Choroid plexus epithelial cell (primary cell): ENCODE data around the gene RTP2.

Experiments
- DNase-seq: peaks from one replicate; pipeline ENCODE4 v3.0.0-alpha.2; 2010; ENCODE audit warnings: low read depth
- H3K4me3 ChIP-seq: 2 replicates; pipeline ENCODE4 v1.5.1; 2011; ENCODE audit warnings: low read depth, mild to moderate bottlenecking, control low read depth, low read length, moderate library complexity
- TF ChIP-seq, protein P1 (sequence below): conservative IDR thresholded peaks from 2 replicates; pipeline ENCODE4 v1.5.1; 2011; ENCODE audit warnings: low read depth, mild to moderate bottlenecking, control low read depth, inconsistent platforms, low read length, moderate library complexity

Gene RTP2

DNA sequence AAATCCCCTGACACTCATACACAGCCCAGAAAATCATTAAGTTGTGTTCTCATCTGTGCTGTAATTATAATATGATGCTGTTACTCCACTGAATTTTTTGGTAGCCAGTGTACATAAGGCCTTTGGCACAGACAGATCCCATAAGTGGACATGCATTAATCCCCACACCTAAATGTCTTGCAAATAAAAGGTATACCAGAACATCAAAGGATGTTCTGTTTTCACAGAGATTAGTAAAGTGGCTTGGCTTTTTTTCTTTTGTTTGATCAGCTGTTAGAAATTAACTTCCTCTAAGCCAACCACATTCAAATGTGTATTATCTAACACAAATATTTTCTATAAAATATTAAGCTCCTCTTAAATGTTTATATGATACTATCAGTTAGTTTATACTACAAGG lies 34.8 kb downstream of the RTP2 start:
- TF ChIP-seq, protein P1, sequence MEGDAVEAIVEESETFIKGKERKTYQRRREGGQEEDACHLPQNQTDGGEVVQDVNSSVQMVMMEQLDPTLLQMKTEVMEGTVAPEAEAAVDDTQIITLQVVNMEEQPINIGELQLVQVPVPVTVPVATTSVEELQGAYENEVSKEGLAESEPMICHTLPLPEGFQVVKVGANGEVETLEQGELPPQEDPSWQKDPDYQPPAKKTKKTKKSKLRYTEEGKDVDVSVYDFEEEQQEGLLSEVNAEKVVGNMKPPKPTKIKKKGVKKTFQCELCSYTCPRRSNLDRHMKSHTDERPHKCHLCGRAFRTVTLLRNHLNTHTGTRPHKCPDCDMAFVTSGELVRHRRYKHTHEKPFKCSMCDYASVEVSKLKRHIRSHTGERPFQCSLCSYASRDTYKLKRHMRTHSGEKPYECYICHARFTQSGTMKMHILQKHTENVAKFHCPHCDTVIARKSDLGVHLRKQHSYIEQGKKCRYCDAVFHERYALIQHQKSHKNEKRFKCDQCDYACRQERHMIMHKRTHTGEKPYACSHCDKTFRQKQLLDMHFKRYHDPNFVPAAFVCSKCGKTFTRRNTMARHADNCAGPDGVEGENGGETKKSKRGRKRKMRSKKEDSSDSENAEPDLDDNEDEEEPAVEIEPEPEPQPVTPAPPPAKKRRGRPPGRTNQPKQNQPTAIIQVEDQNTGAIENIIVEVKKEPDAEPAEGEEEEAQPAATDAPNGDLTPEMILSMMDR: no peak
- DNase-seq: no peak
- no peak overlapping the region for H3K4me3 ChIP-seq

DNA sequence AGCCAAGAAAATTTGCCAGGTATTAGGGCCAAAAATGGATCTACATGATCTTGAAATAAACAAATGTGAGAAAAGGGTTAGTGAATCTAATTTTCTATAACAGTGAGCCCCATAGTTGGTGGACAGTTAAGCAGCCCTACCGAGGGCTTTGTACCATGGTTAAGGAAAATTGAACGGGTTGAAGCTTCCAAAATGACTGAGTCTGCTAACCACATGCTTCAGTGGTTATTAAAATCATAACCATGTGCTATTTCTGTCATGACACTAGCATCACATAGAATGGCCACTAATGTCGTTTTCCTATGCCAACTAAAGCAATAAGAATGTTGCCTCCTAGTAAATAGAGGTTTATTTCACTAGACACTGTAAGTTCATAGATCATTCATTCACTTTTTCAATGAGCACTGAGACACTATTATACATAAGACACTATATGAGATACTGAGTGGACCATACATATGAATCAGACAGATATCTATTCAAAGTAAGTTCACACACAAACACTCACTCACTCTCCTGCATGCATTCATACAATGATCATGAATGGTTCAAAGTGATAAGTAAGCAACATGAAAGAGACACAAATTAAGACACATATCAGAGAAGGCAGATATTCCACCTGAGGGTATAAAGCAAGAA lies 36.5 kb downstream of the RTP2 start:
- TF ChIP-seq, protein P1: no peak
- no peak for DNase-seq
- H3K4me3 ChIP-seq: no peak overlapping the region

DNA sequence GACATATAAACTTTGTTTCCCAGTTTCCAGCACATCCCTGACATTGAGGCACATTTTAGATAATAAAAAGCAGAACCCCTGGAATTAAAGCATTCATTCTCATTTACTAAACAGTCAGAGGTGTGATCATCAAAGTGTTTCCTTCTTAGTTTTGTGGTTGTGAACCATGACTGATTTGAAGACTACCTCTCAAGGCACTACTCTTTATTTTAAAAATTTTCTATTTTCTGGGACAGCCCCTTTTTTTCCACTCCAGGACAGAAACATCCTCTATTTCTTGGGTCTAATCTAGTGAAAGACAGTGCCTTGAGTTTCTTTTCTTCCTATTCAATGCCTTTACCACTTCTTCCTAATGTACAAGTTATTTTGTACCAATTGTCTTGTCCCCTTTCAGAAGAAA lies 37.3 kb downstream of the RTP2 start:
- DNase-seq: no peak
- H3K4me3 ChIP-seq: no peak overlapping the region
- TF ChIP-seq, protein P1: no peak

DNA sequence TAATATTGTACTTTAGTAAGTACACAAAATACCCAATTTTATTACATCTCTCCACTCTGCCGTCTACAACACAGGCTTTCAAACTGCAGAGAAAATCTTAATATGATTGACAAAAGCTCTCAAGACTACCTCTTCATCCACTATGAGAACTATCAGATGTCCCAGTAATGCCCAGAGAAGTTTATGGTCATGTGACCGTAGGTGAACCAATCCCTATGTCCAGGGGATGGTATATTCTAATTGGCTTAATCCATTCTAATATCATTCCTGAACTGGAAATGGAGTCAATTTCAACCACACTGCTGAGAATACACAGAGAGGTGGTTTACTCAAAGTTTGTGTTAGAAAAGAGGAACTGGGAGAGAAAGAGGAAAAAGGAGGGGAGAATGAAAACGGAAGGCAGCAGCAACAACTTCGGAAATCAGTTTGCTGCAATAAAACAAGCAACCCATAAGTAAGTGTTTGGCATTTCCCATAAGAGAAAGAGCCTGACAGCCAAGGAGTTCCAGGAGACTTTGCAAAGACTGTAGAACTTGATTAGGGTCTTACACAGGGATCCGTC lies 39.4 kb downstream of the RTP2 start:
- H3K4me3 ChIP-seq: no peak overlapping the region
- no peak for DNase-seq
- TF ChIP-seq, protein P1: no peak

DNA sequence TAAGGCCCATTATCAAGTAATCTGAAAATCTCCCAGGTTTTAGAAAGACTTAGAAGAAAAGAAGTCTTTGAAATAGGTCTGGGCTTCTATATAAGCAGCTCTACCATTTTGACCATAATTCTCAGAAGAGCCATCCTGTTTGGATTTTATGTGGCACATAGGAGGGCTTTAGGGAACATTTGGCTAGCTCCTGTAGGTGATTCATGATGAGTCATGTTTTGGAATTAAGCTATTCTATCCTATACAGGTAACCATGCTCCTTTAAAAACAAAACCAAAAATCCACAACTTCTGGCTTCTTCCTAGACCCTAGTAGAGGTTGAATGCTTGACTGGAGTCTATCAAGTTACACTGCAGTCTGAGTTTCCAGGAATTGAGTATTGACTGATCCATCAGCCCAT lies 41.1 kb downstream of the RTP2 start:
- TF ChIP-seq, protein P1: no peak
- no peak for DNase-seq
- no peak overlapping the region for H3K4me3 ChIP-seq

DNA sequence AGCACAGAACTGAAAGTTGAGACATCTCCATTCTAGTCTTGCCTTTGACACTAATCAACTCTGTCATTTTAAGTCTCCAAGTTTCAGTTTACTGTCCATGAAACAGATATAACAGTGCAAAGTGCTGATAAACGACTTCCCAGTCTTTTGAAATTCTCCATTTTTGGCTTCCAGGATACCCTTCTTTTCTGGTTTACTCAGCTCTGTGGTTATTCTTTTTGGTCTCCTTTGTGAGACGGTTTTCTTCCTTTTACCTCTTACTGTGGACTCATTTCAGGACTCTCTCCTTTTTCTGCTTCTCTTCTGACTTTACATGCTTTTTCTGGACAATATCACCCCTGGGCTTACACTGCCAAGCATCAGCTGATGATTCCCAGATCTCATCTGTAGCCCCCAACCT lies 51.1 kb downstream of the RTP2 start:
- no peak for DNase-seq
- TF ChIP-seq, protein P1: no peak
- no peak overlapping the region for H3K4me3 ChIP-seq
